Tibial artery (tissue), 4 donors: Measurements from ENCODE around the gene MFN1.
"Not testable (repeated sequence)": the region's sequence is repeated elsewhere in the genome, so short reads cannot be mapped to it uniquely, and the experiment has no call there.

ENCODE experiments used
- DNase-seq, 2 donors: peaks; one replicate each; pipeline ENCODE4 v3.0.0-alpha.2; 2019
- H3K27ac ChIP-seq, 2 donors: fragments of 200-600 bp; sonication (generic) in 1 of 2; 1 replicate in 1 of 2; 2 replicates in 1 of 2; pipeline ENCODE4 v1.5.1; 2018 to 2019; ENCODE audit warnings: mild to moderate bottlenecking in 1 of 2
- H3K27me3 ChIP-seq, 2 donors: fragments of 200-600 bp; sonication (generic) in 1 of 2; one replicate each; pipeline versions ENCODE4 v1.5.1 to v1.6.0; 2016 to 2019
- H3K36me3 ChIP-seq, 3 donors: fragments of 200-600 bp; sonication (generic) in 2 of 3; one replicate each; pipeline ENCODE4 v1.5.1; 2016 to 2019; ENCODE audit warnings: mild to moderate bottlenecking in 2 of 3
- H3K4me1 ChIP-seq, 4 donors: fragments of 200-600 bp; sonication (generic) in 2 of 4; 1 replicate in 3 of 4; 2 replicates in 1 of 4; pipeline ENCODE4 v1.5.1; 2016 to 2019
- H3K4me3 ChIP-seq, 2 donors: fragments of 200-600 bp; sonication (generic) in 1 of 2; 1 replicate in 1 of 2; 2 replicates in 1 of 2; pipeline ENCODE4 v1.5.1; 2018 to 2019; ENCODE audit warnings: mild to moderate bottlenecking in 2 of 2
- H3K9me3 ChIP-seq, 3 donors: fragments of 200-600 bp; sonication (generic) in 1 of 3; one replicate each; pipeline ENCODE4 v1.5.1; 2016 to 2019
- CTCF ChIP-seq, 2 experiments: fragments of 200-600 bp in 1 of 2; fragments of 450-650 bp in 1 of 2; IDR thresholded peaks; one replicate each; pipeline ENCODE4 v1.5.1; 2017 to 2019; ENCODE audit warnings: antibody characterized with exemption in 2 of 2, mild to moderate bottlenecking in 1 of 2, moderate library complexity in 1 of 2
- intact Hi-C: fragments of 100-400 bp; cut with DNase I; formaldehyde crosslinking; loops from one replicate; pipeline ENCODE4 v1.15.0; 2023; ENCODE audit warnings: low total_unique reads

The MFN1 gene

GRCh38 chr3:179302111-179302510 lies 45.4 kb upstream of the MFN1 start:
- Histone ChIP-seq H3K9me3 (no peaks in the 10 kb centered on the region), H3K27me3 (no peaks in the 10 kb centered on the region), H3K27ac (no peak overlapping the region), H3K4me1 (no peaks in the 10 kb centered on the region), H3K4me3 (no peak overlapping the region), H3K36me3 (no peaks in the 10 kb centered on the region)
- no peak for TF ChIP-seq CTCF (IDR thresholded peaks at IDR 0.05)
- intact Hi-C loops = loop anchor here (10.0 kb wide), 1 partner anchor 77 kb away; no protein-coding TSS in a partner anchor
- no peak for DNase-seq

GRCh38 chr3:179304605-179305004 lies 42.9 kb upstream of the MFN1 start:
- Histone ChIP-seq H3K4me1 (no peaks in the 10 kb centered on the region), H3K36me3 (no peaks in the 10 kb centered on the region), H3K4me3 (no peak overlapping the region), H3K27me3 (no peaks in the 10 kb centered on the region), H3K9me3 (no peaks in the 10 kb centered on the region), H3K27ac (no peak overlapping the region)
- no peak for DNase-seq
- intact Hi-C loops = loop anchor here (10.0 kb wide), 1 partner anchor 80 kb away; no protein-coding TSS in a partner anchor
- TF ChIP-seq CTCF (IDR thresholded peaks at IDR 0.05) = no peak

GRCh38 chr3:179307362-179307761 lies 40.1 kb upstream of the MFN1 start:
- intact Hi-C loops = loop anchor here (10.0 kb wide), 1 partner anchor 83 kb away; no protein-coding TSS in a partner anchor
- not testable (repeated sequence) for H3K4me3 ChIP-seq, H3K27me3 ChIP-seq, H3K27ac ChIP-seq, H3K9me3 ChIP-seq, H3K4me1 ChIP-seq, DNase-seq, H3K36me3 ChIP-seq

- no peak for TF ChIP-seq CTCF (IDR thresholded peaks at IDR 0.05)
Measured at GRCh38 chr3:179308001-179308400, 39.5 kb upstream of the MFN1 start.

GRCh38 chr3:179309225-179310078 lies 38.1 kb upstream of the MFN1 start:
- intact Hi-C loops = loop anchor here (10.0 kb wide), 1 partner anchor 85 kb away; no protein-coding TSS in a partner anchor

More at GRCh38 chr3:179308001-179308400, 39.5 kb upstream of the MFN1 start:
- no peak overlapping the region for H3K27ac ChIP-seq
- peaks cover 0 to 8% of the 10 kb centered on the region in 2 donors for H3K27me3 ChIP-seq
- no peaks in the 10 kb centered on the region for H3K9me3 ChIP-seq
- H3K4me3 ChIP-seq = no peak overlapping the region
- no peaks in the 10 kb centered on the region for H3K4me1 ChIP-seq
- DNase-seq = no peak
- no peaks in the 10 kb centered on the region for H3K36me3 ChIP-seq
- intact Hi-C loops = loop anchor here (10.0 kb wide), 1 partner anchor 83 kb away; no protein-coding TSS in a partner anchor

More at GRCh38 chr3:179309225-179310078, 38.1 kb upstream of the MFN1 start:
- H3K4me3 ChIP-seq = no peak overlapping the region
- H3K36me3 ChIP-seq = no peaks in the 10 kb centered on the region
- peaks cover 0 to 8% of the 10 kb centered on the region in 2 donors for H3K27me3 ChIP-seq
- no peak overlapping the region for H3K27ac ChIP-seq
- no peak for TF ChIP-seq CTCF (IDR thresholded peaks at IDR 0.05)
- DNase-seq = no peak
- H3K9me3 ChIP-seq = no peaks in the 10 kb centered on the region
- no peaks in the 10 kb centered on the region for H3K4me1 ChIP-seq
